NCI-H2227 (cell line): ENCODE results near the gene ABCB8.
A peak's percentile ranks its signal among the peaks of the same experiment; 100 is the strongest.

Experiments used
- DNase-seq: peaks from one replicate; lab custom pipeline; 2025; ENCODE audit not compliant: unreplicated experiment; lab: John Stamatoyannopoulos, UW

ABCB8 gene

GRCh38 chr7:151085329-151085690, 57.1 kb downstream of the ABCB8 start:
- DNase-seq, result no peak

GRCh38 chr7:151085691-151086620, 57.7 kb downstream of the ABCB8 start, which contains the start of gene AGAP3:
AGAP3 (plus strand) TSS chr7:151086475; CDS start chr7:151086742, 267 bp downstream.
- peak; percentile 92 for DNase-seq

- DNase-seq, result peak; percentile 55
These were observed 58.6 kb downstream of the ABCB8 start for GRCh38 chr7:151086802-151087244.

GRCh38 chr7:151087245-151088018, 59.2 kb downstream of the ABCB8 start:
- peak; percentile 57 for DNase-seq

GRCh38 chr7:151088019-151088855, 60.0 kb downstream of the ABCB8 start:
- no peak for DNase-seq

GRCh38 chr7:151088856-151089699, 60.8 kb downstream of the ABCB8 start:
- peak; percentile 52 for DNase-seq

GRCh38 chr7:151089893-151090730, 61.9 kb downstream of the ABCB8 start:
- no peak for DNase-seq

- DNase-seq, result no peak
These were observed 62.8 kb downstream of the ABCB8 start for GRCh38 chr7:151091003-151091402.

- peak; percentile 27 for DNase-seq
These were observed 63.2 kb downstream of the ABCB8 start for GRCh38 chr7:151091431-151091830.

GRCh38 chr7:151091988-151092387, 63.7 kb downstream of the ABCB8 start:
- DNase-seq, result no peak

GRCh38 chr7:151093748-151094147, 65.5 kb downstream of the ABCB8 start:
- DNase-seq, result no peak

GRCh38 chr7:151094675-151095074, 66.4 kb downstream of the ABCB8 start:
- DNase-seq, result no peak

GRCh38 chr7:151095123-151095797, 67.0 kb downstream of the ABCB8 start:
- no peak for DNase-seq

- DNase-seq, result no peak
These were observed 67.7 kb downstream of the ABCB8 start for GRCh38 chr7:151095828-151096475.
